GM19395 (cell line): ENCODE data around the gene CLCN2.
A peak's percentile ranks its signal among the peaks of the same experiment; 100 is the strongest.
"Not testable (repeated sequence)": the region's sequence is repeated elsewhere in the genome, so short reads cannot be mapped to it uniquely, and the experiment has no call there.

Experiments
- ATAC-seq: cut with Tn5 transposase; IDR thresholded peaks from one replicate; pipeline ENCODE4 v1.9.1; 2021; ENCODE audit warnings: mild to moderate bottlenecking, moderate library complexity; ENCODE audit not compliant: unreplicated experiment

The CLCN2 gene

DNA sequence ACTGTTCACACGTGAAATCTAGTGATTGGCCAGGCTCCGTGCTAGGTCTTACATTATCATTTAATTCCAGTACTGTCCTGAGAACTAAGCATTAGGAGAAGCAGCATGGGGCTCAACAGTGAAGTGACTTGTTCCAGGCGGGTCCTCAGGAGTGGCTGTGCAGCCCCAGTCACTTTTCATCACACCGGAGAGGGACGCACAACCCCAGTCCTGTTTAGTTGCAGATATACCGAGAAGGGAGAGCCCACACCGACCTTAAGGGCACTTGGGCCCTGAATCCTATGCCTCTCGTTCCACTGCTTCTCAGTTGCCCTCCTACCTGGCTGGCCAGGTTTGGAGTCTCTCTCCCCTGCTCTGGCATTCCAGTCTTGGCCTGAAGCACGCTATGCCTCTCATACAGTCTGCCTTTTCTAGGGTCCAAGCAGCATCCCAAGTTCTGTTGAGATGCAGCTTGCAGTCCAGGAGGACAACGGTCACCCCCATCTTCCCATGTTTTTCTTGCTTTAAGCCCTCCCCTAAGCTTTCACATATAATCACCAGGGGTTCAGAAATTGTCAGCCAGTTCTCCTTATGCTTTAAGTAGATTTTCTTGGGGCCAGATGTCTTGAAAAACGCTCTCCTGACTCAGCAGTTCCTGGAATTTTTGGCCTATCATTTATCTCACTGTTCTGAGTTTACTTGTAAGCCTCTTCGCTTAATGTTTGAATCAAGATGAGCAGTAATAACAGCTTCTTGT lies 13.9 kb downstream of the CLCN2 start:
- no peak for ATAC-seq

DNA sequence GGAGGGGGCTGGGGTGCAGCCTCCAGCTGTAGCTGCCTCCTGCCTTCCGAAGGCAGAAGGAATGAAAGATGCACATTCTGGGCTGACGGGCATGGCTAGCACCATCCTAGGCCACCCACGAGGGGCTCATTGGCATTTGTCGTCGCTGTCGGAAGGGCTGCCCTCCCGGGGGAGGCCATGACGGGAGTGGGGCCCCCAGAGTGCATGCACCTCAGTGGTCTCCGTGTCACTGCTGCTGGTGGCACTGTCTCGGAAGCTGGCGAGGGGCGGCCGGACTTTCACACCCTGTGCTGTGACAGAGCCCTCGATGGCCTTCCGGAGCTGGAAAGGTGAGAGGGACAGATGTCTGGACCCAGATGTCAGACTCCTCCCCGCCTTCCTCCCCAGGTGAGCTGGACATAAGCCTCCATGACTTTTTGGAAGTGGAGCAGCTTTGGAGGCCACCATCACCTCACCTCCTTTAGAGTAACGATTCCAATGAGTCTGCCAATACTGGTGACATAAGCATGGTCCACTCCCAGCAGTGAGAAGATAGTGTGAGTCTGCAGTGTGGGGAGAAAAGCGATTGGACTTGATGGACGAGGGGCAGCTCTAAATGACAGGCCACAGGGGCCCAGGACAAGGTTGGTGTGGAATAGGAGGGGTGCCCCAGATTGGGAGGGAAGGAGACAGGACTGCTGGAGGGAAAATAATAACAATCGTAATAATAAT lies 14.8 kb downstream of the CLCN2 start:
- ATAC-seq: no peak

DNA sequence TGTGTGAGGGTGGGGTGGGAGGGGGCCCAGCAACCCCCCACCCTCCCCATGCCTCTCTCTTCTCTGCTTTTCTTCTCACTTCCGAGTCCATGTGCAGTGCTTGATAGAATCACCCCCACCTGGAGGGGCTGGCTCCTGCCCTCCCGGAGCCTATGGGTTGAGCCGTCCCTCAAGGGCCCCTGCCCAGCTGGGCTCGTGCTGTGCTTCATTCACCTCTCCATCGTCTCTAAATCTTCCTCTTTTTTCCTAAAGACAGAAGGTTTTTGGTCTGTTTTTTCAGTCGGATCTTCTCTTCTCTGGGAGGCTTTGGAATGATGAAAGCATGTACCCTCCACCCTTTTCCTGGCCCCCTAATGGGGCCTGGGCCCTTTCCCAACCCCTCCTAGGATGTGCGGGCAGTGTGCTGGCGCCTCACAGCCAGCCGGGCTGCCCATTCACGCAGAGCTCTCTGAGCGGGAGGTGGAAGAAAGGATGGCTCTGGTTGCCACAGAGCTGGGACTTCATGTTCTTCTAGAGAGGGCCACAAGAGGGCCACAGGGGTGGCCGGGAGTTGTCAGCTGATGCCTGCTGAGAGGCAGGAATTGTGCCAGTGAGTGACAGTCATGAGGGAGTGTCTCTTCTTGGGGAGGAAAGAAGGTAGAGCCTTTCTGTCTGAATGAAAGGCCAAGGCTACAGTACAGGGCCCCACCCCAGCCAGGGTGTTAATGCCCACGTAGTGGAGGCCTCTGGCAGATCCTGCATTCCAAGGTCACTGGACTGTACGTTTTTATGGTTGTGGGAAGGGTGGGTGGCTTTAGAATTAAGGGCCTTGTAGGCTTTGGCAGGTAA lies 15.9 kb downstream of the CLCN2 start:
- no peak for ATAC-seq

DNA sequence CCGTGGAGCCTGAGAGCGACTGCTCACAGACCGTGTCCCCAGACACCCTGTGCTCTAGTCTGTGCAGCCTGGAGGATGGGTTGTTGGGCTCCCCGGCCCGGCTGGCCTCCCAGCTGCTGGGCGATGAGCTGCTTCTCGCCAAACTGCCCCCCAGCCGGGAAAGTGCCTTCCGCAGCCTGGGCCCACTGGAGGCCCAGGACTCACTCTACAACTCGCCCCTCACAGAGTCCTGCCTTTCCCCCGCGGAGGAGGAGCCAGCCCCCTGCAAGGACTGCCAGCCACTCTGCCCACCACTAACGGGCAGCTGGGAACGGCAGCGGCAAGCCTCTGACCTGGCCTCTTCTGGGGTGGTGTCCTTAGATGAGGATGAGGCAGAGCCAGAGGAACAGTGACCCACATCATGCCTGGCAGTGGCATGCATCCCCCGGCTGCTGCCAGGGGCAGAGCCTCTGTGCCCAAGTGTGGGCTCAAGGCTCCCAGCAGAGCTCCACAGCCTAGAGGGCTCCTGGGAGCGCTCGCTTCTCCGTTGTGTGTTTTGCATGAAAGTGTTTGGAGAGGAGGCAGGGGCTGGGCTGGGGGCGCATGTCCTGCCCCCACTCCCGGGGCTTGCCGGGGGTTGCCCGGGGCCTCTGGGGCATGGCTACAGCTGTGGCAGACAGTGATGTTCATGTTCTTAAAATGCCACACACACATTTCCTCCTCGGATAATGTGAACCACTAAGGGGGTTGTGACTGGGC lies 16.7 kb downstream of the CLCN2 start:
- ATAC-seq: no peak

DNA sequence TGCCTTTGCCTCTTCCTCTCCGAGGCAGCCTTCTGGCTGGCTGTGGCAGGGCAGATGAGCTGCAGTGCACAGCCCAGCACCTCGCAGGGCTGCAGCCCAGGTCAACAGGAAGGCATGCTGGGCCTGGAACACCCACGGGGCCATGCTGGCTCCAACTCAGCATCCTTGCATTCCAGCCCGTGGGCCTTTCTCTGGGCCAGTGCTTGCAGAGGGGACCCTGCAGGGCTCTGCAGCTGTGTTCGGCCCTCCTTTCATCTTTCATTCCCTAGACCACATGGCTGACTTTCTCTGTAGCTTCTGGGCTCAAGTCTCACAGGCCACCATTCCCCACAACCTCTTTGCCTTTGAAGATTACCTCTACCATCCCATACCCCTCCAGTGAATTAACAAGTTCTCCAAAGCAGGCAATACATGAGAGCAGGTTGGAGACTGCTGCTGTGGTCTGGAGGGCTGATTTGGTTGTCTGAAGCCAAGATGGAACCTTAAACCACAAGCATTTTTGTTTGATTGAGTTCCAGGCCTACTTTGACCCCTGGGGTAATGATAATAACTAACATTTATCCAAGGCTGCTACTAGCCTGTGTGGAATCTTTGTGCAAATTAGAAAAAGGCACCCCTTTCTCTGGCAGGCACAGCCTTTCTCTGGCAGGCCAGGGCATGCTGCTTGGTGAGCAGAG lies 18.1 kb downstream of the CLCN2 start:
- ATAC-seq: no peak

DNA sequence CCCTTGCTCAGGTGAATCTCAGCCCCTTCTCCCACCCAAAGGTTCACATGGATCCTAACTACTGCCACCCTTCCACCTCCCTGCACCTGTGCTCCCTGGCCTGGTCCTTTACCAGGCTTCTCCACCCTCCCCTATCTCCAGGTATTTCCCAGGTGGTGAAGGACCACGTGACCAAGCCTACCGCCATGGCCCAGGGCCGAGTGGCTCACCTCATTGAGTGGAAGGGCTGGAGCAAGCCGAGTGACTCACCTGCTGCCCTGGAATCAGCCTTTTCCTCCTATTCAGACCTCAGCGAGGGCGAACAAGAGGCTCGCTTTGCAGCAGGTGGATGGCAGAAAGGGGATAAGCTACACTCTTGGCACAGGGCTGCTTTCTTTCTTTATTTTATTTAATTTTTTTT lies 19.5 kb downstream of the CLCN2 start:
- ATAC-seq: no peak

DNA sequence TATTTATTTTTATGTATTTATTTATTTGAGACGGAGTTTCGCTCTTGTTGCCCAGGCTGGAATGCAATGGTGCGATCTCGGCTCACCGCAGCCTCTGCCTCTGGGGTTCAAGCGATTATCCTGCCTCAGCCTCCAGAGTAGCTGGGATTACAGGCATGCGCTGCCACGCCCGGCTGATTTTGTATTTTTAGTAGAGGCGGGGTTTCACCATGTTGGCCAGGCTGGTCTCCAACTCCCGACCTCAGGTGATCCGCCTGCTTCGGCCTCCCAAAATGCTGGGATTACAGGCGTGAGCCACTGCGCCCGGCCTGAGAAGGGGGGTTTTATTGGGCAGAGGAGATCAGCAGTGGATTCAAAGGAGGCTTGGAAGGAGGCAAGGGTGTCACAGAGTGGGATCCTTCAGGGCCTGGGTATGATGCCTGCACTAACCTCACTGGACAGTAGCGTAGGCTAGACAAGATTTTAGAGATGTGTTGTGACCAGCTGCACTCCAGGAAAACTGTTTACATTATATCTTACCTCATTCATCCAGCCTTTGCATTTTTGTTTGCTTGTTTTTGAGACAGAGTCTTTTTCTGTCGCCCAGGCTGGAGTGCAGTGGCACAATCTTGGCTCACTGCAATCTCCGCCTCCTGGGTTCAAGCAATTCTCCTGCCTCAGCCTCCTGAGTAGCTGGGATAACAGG lies 21.8 kb downstream of the CLCN2 start:
- not testable (repeated sequence) for ATAC-seq

DNA sequence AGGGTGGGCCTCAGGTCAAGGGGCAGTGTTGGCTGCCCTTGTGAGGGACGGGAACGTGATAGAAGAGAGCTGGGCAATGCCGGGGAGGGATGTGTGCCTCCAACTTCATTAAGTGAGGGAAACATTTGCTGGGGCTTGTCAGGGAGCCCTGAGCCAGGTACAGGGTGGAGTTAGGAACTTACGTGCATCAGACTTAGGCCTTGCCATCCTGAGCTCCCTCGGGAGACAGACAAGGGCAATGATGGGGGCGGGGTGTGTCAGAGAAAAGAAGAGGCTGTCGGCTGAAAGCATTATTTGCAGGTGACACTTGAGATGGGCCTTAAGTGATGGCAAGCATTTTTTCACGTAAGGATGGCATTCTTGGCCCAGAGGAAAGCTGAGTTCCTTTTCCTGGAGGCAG lies 22.4 kb downstream of the CLCN2 start:
- no peak for ATAC-seq

DNA sequence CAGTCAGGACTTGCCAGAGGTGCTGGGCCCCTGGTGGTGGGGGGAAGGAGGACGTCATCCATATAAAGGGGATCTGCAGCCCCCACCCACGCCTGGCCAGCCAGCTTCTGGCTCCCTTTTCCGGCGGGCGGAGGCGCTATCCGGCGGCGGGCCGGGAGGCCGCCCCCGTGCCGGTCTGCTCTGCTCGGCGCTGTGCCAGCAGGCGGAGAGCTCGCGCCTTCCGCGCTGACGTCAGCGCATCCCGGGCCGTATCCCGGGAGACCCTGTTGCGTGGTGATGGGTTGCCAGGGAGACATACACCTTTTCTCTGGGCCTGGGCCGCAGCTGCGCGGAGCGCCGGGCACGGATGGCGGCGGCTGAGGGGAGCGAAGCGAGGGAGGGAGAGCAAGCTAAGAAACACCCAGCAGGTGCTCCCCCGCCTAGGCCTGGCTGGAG lies 22.9 kb downstream of the CLCN2 start:
- ATAC-seq: no peak

DNA sequence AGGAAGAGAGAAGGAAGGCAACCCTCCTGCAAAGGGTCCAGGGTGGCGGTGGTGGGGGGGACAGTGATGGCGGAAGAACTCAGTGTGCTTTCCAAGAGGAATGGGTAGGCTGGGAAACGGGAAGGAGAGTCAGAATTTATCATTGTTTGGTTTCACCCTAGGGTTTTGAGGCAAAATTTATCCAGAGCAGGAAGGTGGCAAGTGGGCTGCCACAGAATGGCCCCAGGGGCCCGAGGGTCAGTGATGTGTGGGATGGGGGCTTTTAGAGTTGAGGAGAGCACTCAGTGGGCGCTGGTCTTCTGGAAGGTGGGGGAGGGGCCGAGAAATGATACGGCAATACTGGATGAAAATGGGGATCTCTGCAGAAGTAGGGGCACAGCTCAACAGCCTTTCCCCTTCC lies 23.4 kb downstream of the CLCN2 start:
- no peak for ATAC-seq

DNA sequence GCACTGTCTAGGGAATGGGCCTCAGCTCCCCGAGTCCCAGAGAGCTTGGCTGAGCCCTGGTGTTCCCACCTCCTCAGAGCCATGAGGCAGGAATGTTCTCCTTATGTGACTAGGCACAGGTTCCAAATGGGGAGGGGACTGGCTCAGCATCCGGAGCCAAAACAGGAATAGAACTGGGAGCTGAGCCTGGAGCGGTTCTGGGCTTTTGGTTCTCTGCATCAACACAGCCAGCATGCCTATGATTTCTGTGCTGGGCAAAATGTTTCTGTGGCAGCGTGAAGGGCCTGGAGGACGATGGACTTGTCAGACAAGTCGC lies 24.0 kb downstream of the CLCN2 start, which contains the start of gene FAM131A:
FAM131A (plus strand) TSS at position 202 of the 316 bp plus-strand sequence; CDS start at position 233, 31 bp downstream.
- no peak for ATAC-seq

DNA sequence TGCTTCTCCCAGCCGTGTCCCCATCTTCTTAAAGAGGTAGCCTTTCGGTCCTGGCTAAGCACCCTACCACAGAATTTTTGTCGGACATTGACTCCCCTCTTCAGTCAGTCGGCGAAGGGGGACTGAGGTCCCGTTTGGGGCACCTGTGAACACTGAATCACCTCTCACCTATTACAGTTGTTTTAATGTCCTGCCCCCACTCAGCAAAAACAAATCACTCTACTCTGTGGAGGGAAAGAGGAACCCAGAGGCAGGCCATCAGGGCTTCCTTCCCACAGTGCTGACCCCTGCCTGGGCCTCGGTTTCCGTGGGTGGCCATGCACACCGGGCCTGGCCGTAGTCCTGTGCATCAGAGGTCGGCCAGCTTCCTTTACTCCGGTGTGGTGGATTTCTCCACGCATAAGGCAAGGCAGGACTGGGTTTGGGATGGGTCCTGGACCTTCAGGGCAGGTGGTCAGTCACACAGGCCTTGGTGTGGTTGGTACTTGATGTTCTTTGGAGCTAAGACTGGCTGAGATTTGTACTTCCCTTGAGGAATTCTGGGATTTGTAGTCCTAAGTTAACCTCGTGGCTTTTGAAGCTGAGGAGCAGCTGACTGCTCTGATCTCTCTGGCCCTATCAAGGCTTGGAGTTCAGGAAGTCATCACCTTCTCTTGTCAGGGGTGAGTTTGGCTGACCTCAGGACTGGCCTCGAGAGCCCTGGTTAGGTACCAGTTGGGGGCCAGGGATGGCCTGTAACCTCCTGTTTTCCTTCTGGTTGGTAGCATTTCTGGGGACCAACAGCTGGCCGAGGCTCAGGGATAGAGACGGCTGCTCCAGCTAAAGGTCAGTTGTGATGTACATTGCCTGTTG lies 24.6 kb downstream of the CLCN2 start:
- ATAC-seq: no peak

DNA sequence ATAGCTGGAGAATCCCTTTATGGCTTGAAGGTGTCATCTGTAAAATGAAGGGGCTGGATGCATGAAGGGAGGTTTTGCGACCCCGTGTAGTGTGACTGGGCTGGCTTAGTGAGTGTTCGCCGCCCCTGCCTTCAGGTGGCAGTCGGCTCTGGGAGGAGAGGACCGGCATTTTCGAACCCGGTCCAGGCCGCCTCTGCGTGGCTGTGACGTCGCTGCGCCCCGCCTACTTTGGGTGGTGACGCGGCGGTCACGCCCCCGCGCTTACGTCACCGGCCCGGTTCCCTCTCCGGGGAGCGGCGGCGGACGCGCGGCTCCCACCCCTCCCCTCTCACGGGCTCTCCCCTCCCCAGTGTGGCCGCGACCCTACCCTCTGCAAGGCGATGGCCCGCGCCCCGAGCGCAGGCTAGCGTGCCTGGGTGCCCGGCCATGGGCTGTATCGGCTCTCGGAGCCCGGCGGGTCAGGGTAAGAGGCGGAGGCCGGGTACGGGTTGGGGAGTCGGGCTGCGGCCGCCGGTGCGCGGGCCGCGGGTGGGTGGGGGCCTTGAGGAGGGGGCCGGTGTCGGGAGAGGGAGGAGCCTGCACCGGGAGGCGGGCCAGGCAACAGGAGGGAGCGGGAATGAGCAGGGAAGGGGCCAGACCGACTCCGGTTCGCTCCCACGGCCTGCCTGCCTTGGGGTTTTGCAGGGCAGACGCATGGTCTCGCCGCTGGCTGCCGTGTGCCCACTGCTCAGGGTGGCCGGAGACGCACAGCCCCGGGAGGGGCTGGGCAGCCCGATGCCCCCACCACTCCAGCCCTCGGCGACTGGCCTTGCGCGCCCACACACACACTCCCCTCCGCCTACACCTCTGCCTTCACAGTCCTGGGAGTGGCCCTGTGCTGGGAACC lies 25.5 kb downstream of the CLCN2 start:
- peak; percentile 63 for ATAC-seq

DNA sequence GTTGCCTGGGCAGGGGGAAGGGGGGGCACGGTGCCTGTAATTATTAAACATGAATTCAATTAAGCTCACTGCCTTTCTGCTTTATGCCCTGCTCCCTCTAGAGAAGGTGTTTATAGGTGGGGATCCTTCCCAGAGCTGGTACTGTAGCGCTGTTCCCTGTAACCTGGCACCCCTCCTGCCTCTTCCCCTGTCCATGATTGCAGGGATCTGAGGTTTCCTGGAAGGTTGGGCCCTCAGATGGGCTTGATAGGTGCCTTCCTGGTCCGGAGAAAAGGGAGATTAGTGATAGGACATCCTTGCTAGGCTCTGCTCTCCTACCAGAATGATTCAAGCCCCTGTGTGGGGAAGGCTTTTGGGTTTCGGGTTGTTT lies 26.1 kb downstream of the CLCN2 start:
- ATAC-seq: peak; percentile 3

DNA sequence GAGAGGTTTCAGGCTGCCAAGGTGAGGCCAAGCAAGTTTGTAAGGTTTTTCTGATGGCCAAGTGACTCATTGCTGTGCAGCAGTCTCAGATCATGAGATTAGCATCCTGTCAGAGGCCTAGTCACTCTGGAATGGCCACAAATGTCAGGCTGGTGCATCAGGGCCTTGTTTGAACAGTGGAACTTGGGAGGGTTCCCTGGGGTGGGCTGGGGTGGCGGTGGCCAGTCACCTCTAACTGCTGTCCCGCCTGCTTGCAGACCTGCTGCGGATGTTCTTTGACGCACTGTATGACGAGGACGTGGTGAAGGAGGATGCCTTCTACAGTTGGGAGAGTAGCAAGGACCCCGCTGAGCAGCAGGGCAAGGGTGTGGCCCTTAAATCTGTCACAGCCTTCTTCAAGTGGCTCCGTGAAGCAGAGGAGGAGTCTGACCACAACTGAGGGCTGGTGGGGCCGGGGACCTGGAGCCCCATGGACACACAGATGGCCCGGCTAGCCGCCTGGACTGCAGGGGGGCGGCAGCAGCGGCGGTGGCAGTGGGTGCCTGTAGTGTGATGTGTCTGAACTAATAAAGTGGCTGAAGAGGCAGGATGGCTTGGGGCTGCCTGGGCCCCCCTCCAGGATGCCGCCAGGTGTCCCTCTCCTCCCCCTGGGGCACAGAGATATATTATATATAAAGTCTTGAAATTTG lies 26.8 kb downstream of the CLCN2 start:
- no peak for ATAC-seq

DNA sequence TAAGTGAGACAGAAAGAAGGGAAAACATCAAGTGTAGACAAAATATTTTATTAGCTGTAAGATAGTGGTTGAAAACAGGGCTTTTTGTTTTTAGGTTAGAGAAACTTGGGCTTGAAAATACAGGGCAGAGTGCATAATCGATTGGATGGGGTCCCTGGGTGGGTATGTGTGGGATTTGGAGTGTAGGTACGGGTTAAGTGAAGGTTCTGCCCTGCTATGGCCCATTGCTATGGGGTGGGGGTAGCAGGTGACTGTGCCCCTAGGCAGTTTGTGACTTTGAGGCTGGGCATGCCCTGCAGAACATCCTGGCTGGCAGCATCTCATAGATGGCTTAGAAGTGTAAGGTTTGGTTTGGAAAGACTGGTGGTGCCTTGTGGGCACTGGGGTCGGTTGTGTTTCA lies 27.7 kb downstream of the CLCN2 start:
- ATAC-seq: no peak

DNA sequence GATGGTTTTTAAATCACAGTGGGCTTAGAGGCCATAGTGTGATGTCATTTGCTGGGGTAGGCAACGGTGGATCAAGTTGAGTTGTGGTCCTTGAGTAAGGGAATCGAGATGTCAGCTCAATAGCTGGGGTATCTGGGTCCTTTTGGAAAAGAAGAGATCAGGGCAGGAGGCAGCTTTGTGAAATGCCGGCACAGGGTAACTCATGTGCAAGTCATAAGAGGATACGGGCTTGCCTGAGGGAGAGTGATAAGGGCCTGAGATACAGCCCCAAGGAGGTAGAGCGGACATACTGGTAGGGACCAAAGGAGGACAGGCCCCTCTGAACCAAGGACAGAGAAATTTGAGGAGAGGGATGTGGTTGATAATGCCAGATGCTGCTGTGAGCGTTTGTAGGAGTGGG lies 28.2 kb downstream of the CLCN2 start:
- no peak for ATAC-seq
